ENCODE measurements around the gene ZNF536. TPM values are rescaled to one million over a fixed set of nuclear protein-coding genes. Genes with fewer than 3 reads are reported as not detected.

ZNF536 gene
- total RNA-seq, 1 experiment from 2014 or later = not detected

DNA sequence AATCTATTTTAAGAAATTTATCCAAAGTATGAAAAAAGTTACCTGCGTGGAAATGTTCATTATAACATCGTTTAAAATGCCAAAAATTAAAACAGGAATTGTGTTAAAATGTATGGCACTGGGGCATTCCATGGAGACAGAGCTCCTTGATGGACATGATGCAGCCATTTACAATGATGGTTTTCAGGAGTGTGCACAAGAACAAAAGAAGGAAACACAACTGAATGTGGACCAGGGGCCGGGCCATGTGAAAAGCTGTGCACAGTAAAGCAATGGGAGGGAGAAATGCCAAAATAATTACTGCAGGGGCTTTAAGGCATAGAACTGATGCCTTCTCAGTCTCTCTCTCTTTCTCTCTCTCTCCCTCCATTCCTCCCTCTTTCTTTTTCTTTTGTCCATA, 115.0 kb downstream of the ZNF536 start:
- DNase-seq = no peak
- no peak overlapping the region for H4K91ac ChIP-seq (ENCODE audit: insufficient read length, low read depth, low read length)
- no peak overlapping the region for H3K14ac ChIP-seq (ENCODE audit: insufficient read depth, low read length)
- H4K20me1 ChIP-seq (ENCODE audit: control insufficient read depth, insufficient read depth, insufficient read length) = no peaks in the 10 kb centered on the region
- no peaks in the 10 kb centered on the region for H3K23me2 ChIP-seq (ENCODE audit: insufficient read length, low read depth, low read length, poor library complexity, severe bottlenecking)
- no peak overlapping the region for H2AK5ac ChIP-seq (ENCODE audit: insufficient read length, low read length)
- no peak overlapping the region for H2BK12ac ChIP-seq (ENCODE audit: insufficient read length, low read depth, low read length)
- no peak overlapping the region for H3K27ac Mint-ChIP-seq
- H3K23ac ChIP-seq (ENCODE audit: insufficient read length, low read depth, low read length) = no peak overlapping the region
- H3K9ac ChIP-seq (ENCODE audit: extremely low read depth, insufficient read length, low read length) = no peak overlapping the region
- H3K27me3 Mint-ChIP-seq (ENCODE audit: low read depth) = peaks cover 7% of the 10 kb centered on the region
- no peak overlapping the region for H3K4me3 Mint-ChIP-seq
- H2BK15ac ChIP-seq (ENCODE audit: low read depth, low read length) = no peak overlapping the region
- no peaks in the 10 kb centered on the region for H3K36me3 Mint-ChIP-seq (ENCODE audit: insufficient read depth in 1 of 3, low read depth in 3 of 3)
- H3K9me3 Mint-ChIP-seq = no peaks in the 10 kb centered on the region; a peak in 2 of 5 replicates
- no peak overlapping the region for H3K18ac ChIP-seq (ENCODE audit: insufficient read length, low read depth, low read length)
- no peak overlapping the region for H3K27ac ChIP-seq (ENCODE audit: insufficient read length, low read depth, low read length)
- H4K5ac ChIP-seq (ENCODE audit: insufficient read length, low read depth, low read length) = no peak overlapping the region
- H2BK120ac ChIP-seq (ENCODE audit: low read depth, low read length, poor library complexity, severe bottlenecking) = no peak overlapping the region
- no peaks in the 10 kb centered on the region for H3K79me2 ChIP-seq (ENCODE audit: insufficient read depth, low read length)
- no peak overlapping the region for H2BK5ac ChIP-seq (ENCODE audit: insufficient read length, low read length)
- no peak overlapping the region for H3K4me2 ChIP-seq (ENCODE audit: insufficient read depth, insufficient read length, low read length)
- H2BK20ac ChIP-seq (ENCODE audit: low read depth, low read length, poor library complexity, severe bottlenecking) = no peak overlapping the region
- no peak overlapping the region for H3T11ph ChIP-seq (ENCODE audit: low read length)
- H3K56ac ChIP-seq (ENCODE audit: insufficient read length, low read depth, low read length) = no peak overlapping the region
- H3K4ac ChIP-seq (ENCODE audit: low read depth, low read length) = no peak overlapping the region
- H3K4me1 ChIP-seq (ENCODE audit: insufficient read depth, low read length) = no peaks in the 10 kb centered on the region; the same call in 1 of the 2 replicates
- WGBS (ENCODE audit: extremely low coverage, insufficient read length, low lambda C conversion rate) = no CpG with 5 or more reads among the region's 3 CpGs
- peaks cover 25 to 31% of the 10 kb centered on the region in 2 experiments for H3K4me1 Mint-ChIP-seq
- TF ChIP-seq CTCF (conservative IDR thresholded peaks at IDR 0.05) = no peak
- H3K9me3 ChIP-seq (ENCODE audit: control insufficient read depth, low read depth, low read length) = no peaks in the 10 kb centered on the region
- H3K27me3 ChIP-seq (ENCODE audit: insufficient read depth, low read length) = no peaks in the 10 kb centered on the region
- no peak overlapping the region for H4K8ac ChIP-seq (replicated peaks; ENCODE audit: insufficient read length, low read depth, low read length)
- H3K79me1 ChIP-seq (ENCODE audit: insufficient read depth, low read depth, low read length, poor library complexity, severe bottlenecking) = no peaks in the 10 kb centered on the region
- no peak overlapping the region for H2AFZ ChIP-seq (ENCODE audit: low read length)

Measured in H9 (cell line).